GM18511 (cell line): Measurements from ENCODE around the gene TMUB1.
"Not testable (repeated sequence)": the region's sequence is repeated elsewhere in the genome, so short reads cannot be mapped to it uniquely, and the experiment has no call there.

Source experiments
- ATAC-seq: cut with Tn5 transposase; IDR thresholded peaks from one replicate; pipeline ENCODE4 v1.9.1; 2021; ENCODE audit warnings: mild to moderate bottlenecking, moderate library complexity; ENCODE audit not compliant: unreplicated experiment

TMUB1 gene

DNA sequence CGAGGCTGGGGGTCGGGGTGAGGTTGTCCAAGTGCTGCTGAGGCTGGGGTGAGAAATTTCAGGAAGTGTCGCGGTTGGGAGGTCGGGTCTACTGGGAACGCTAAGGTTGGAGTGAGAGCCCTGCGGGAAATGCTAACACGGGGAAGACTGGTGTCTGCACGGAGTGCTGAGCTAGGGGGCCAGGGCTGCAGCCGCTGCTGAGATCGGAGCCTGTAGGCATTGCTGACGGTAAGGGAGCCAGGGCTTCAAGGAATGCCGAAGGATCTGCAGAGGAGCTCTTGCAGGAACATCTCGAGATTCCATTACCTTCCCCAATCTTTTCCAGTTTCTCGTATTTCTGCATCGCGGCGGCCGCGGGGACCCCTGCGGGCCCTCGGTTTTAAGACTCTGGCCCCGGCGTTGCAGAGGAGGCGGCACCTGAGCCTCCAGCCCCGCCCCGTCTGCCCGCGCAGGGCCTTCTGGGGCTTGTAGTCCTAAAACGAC, 25.7 kb downstream of the TMUB1 start, which contains the start of gene CDK5:
CDK5 (minus strand) TSS at position 392 of the 483 bp plus-strand sequence; CDS start at position 343, 49 bp downstream.
- peak; percentile 26 for ATAC-seq

GRCh38 chr7:151056666-151057505, 26.4 kb downstream of the TMUB1 start:
- ATAC-seq, result no peak

- no peak for ATAC-seq
These were observed 27.0 kb downstream of the TMUB1 start for GRCh38 chr7:151056283-151056665.

DNA sequence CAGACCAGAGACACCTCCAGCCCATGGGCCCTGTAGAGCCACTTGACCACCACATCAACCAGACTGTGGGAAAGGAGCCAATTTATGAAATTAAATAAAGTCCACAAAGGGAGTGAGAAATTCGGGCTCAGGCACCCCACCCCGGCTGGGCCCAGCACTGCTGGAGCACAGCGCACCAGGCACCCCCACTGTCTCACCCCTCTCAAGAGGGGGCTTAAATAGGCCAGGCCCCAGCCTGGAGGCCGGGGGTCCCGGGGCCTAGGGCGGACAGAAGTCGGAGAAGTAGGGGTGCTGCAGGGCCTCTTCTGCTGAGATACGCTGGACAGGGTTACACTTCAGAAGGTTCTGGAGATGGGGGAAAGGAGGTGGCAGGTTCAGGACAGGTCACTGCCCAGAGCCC, 29.5 kb downstream of the TMUB1 start:
- ATAC-seq, result no peak

DNA sequence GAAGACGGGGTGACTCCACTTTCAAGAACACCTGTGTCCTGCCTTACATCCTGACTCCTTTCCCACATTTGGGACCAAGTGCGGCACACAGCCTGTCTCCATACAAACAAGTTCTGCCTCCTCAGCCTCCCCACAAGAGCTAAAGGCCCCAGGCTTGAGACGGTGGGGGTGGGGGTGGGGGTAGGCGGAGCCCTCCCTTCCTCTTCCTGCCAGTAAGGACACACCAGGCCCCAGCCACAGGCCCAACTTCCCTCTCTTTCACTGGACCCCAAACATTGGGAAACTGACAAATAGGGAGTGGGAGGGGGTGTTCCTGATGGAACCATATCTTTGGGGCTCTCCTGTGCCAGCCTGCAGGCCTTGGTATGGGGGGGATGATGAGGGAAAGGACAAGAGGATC, 30.2 kb downstream of the TMUB1 start:
- no peak for ATAC-seq

GRCh38 chr7:151051108-151051507, 32.2 kb downstream of the TMUB1 start:
- ATAC-seq, result no peak

GRCh38 chr7:151048911-151049463, 34.3 kb downstream of the TMUB1 start:
- no peak for ATAC-seq

- no peak for ATAC-seq
These were observed 35.1 kb downstream of the TMUB1 start, which contains the start of gene ASIC3 for GRCh38 chr7:151047976-151048815. ASIC3 (plus strand) TSS chr7:151048531; CDS start chr7:151048886, 355 bp downstream.

DNA sequence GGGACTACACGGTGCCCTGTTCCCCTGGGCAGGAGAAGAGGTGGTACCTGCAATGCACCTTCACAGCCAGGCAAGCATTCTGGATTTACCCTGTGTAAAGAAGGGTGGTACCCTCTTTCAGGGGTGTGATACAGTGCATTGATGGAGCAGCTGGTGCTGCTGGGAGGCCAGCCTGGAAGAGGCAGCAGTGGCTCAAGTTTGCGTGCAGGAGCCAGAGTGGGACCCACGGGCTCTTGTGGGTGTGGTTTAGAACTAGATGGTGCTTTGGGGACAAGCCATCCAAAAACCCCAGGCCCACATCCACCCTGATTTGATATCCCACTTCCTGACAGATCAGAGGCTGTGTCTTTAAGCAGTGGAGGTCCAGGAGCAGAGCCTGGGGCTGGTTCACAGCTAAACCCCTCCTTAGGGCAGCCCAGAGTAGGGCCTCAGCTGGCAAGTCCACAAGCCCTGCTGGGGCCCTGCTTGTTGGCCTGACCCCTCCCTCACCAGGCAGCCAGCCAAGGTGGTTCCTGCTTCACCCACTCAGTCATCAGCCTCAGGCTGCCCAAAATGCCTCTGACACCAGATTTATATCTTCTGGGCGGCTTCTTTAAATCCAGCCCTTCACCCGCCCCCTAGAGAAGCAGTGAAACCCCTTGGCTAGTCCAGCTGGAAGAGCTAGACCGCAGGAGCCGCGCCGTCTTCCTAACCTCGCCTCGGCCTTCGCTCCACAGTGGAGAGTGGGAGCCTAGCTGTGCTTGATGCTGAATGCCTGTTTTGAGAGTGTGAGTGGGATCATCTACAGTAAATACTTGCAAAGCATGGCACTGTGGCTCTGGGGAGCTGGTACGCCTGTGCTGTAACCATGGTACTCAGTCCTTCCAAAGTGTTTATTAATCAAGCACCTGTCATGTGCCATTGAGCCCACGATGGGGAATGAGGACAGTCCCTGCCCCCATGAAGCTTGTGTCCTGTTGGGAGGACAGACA, 36.4 kb downstream of the TMUB1 start:
- ATAC-seq, result no peak

GRCh38 chr7:151045967-151046366, 37.3 kb downstream of the TMUB1 start:
- ATAC-seq, result no peak

- no peak for ATAC-seq
These were observed 38.0 kb downstream of the TMUB1 start for GRCh38 chr7:151045262-151045661.

DNA sequence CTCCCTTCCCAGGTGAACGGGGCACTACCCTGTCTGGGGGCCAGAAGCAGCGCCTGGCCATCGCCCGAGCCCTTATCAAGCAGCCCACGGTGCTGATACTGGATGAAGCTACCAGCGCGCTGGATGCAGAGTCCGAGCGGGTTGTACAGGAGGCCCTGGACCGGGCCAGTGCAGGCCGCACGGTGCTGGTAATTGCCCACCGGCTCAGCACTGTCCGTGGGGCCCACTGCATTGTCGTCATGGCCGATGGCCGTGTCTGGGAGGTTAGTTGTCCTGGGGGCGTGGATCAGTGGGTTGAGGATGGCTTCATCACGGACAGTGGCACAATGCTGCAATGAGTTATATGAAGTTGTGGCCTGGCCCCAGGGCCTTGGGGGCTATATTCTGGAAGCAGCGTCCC, 39.3 kb downstream of the TMUB1 start:
- no peak for ATAC-seq

GRCh38 chr7:151043449-151043848, 39.8 kb downstream of the TMUB1 start:
- ATAC-seq, result not testable (repeated sequence)

- ATAC-seq, result no peak
These were observed 42.5 kb downstream of the TMUB1 start for GRCh38 chr7:151040616-151041375.

DNA sequence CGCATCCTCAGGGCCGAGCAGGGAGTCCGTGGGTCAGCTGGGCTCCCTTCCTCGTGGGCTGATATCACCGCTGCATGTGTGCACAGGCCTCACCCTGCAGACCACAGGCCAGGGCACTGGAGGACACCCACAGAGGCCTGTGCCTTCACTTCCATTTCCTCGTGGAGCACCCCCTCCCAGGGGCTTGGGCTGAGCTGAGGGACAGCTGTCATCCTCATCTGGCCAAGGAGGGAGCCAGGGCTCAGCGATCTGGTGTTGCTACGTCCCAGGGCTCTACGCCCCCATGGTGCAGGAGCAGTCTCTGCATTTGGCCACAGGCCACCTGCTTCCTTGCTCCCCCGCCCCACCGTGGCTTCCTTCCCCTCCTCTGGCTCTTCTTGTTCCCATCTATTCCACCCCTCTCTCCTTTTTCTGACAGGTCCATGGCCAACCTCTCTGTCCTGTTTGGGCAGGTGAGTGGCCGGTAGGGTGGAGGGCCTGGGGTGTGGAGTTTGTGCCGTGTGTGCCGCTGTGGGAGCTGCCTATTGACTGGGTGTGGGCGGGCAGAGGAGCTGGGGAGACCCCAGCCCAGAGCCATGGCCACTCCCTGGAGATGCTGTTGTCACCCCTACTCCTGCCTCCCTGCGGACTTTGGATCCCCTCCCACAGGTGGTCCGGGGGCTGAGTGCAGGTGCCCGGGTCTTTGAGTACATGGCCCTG, 43.3 kb downstream of the TMUB1 start:
- ATAC-seq, result peak; percentile 10

- peak; percentile 75 for ATAC-seq
These were observed 44.1 kb downstream of the TMUB1 start for GRCh38 chr7:151038951-151039849.

- no peak for ATAC-seq
These were observed 47.4 kb downstream of the TMUB1 start for GRCh38 chr7:151035902-151036301.
